ENCODE data around the gene CDKN2C. TPM values are rescaled to one million over a fixed set of nuclear protein-coding genes. Genes with fewer than 3 reads are reported as not detected.

The CDKN2C gene
- total and polyA plus RNA-seq, 10 of the 15 experiments (the other 5 are each of a cell fraction or from before 2014, with no cell fraction given) = 3.3 to 11.7 (median 6.0) TPM

- TF ChIP-seq, protein P1, sequence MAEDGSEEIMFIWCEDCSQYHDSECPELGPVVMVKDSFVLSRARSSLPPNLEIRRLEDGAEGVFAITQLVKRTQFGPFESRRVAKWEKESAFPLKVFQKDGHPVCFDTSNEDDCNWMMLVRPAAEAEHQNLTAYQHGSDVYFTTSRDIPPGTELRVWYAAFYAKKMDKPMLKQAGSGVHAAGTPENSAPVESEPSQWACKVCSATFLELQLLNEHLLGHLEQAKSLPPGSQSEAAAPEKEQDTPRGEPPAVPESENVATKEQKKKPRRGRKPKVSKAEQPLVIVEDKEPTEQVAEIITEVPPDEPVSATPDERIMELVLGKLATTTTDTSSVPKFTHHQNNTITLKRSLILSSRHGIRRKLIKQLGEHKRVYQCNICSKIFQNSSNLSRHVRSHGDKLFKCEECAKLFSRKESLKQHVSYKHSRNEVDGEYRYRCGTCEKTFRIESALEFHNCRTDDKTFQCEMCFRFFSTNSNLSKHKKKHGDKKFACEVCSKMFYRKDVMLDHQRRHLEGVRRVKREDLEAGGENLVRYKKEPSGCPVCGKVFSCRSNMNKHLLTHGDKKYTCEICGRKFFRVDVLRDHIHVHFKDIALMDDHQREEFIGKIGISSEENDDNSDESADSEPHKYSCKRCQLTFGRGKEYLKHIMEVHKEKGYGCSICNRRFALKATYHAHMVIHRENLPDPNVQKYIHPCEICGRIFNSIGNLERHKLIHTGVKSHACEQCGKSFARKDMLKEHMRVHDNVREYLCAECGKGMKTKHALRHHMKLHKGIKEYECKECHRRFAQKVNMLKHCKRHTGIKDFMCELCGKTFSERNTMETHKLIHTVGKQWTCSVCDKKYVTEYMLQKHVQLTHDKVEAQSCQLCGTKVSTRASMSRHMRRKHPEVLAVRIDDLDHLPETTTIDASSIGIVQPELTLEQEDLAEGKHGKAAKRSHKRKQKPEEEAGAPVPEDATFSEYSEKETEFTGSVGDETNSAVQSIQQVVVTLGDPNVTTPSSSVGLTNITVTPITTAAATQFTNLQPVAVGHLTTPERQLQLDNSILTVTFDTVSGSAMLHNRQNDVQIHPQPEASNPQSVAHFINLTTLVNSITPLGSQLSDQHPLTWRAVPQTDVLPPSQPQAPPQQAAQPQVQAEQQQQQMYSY (CRISPR knock-in tag; IDR thresholded peaks at IDR 0.05) = no peak
- TF ChIP-seq ATF7 (IDR thresholded peaks at IDR 0.05; ENCODE audit: low read depth) = no peak
- TF ChIP-seq E4F1 (IDR thresholded peaks at IDR 0.05; ENCODE audit: borderline replicate concordance, partially characterized antibody) = no peak
- no peak for TF ChIP-seq PAX8 (IDR thresholded peaks at IDR 0.05)
- no peak for TF ChIP-seq BHLHE40 (IDR thresholded peaks at IDR 0.05; ENCODE audit: borderline replicate concordance in 1 of 2, low read depth in 2 of 2, low read length in 1 of 2)
- TF ChIP-seq CREB1 (IDR thresholded peaks at IDR 0.05; ENCODE audit: low read depth) = no peak
- TF ChIP-seq TCF3 (IDR thresholded peaks at IDR 0.05; ENCODE audit: borderline replicate concordance, insufficient read depth, low read depth, low read length) = no peak
- TF ChIP-seq RFX5 (IDR thresholded peaks at IDR 0.05; ENCODE audit: low read depth, low read length) = no peak
Measured at GRCh38 chr1:50989694-50990093, 19.6 kb downstream of the CDKN2C start (continued).
